HG03439 (cell line): ENCODE results near the gene PIGX.
"Not testable (repeated sequence)": the region's sequence is repeated elsewhere in the genome, so short reads cannot be mapped to it uniquely, and the experiment has no call there.

Experiments used
- ATAC-seq: cut with Tn5 transposase; IDR thresholded peaks from one replicate; pipeline ENCODE4 v1.9.1; 2021; ENCODE audit warnings: mild to moderate bottlenecking, moderate library complexity; ENCODE audit not compliant: unreplicated experiment

The PIGX gene

GRCh38 chr3:196700801-196701200 is 11.4 kb upstream of the PIGX start:
- ATAC-seq = no peak

- no peak for ATAC-seq
These were observed 5.8 kb upstream of the PIGX start for GRCh38 chr3:196706327-196706726.

GRCh38 chr3:196706731-196707130 is 5.4 kb upstream of the PIGX start:
- ATAC-seq = no peak

- ATAC-seq = no peak
These were observed 4.6 kb upstream of the PIGX start for GRCh38 chr3:196707566-196707965.

GRCh38 chr3:196708467-196708866 is 3.7 kb upstream of the PIGX start:
- ATAC-seq = no peak

- peak; percentile 66 for ATAC-seq
These were observed 587 bp downstream of the PIGX start for GRCh38 chr3:196712514-196713413.

GRCh38 chr3:196717162-196717561 is 5.0 kb downstream of the PIGX start:
- ATAC-seq = not testable (repeated sequence)

- no peak for ATAC-seq
These were observed 8.9 kb downstream of the PIGX start for GRCh38 chr3:196721097-196721496.

- ATAC-seq = no peak
These were observed 14.9 kb downstream of the PIGX start for GRCh38 chr3:196726788-196727675.

- ATAC-seq = no peak
These were observed 23.6 kb downstream of the PIGX start for GRCh38 chr3:196735751-196736150.

GRCh38 chr3:196736670-196737374 is 24.6 kb downstream of the PIGX start:
- ATAC-seq = no peak

- ATAC-seq = no peak
These were observed 25.5 kb downstream of the PIGX start for GRCh38 chr3:196737655-196738054.

GRCh38 chr3:196739671-196740480 is 27.7 kb downstream of the PIGX start, which contains the start of gene PAK2:
Gene PAK2, plus strand, starts transcription at chr3:196739857. Its CDS starts 42,790 bp downstream, at chr3:196782647.
- peak; percentile 83 for ATAC-seq

GRCh38 chr3:196740481-196741248 is 28.5 kb downstream of the PIGX start:
- peak; percentile 3 for ATAC-seq

GRCh38 chr3:196741249-196741889 is 29.2 kb downstream of the PIGX start:
- ATAC-seq = no peak

GRCh38 chr3:196743569-196743968 is 31.4 kb downstream of the PIGX start:
- ATAC-seq = not testable (repeated sequence)

- no peak for ATAC-seq
These were observed 36.9 kb downstream of the PIGX start for GRCh38 chr3:196749125-196749524.

GRCh38 chr3:196753201-196753600 is 41.0 kb downstream of the PIGX start:
- ATAC-seq = no peak
